SIG-M5 treated with dmso at 0.1 percent for 504 hours (cell line): ENCODE results near the gene EDAR.
A peak's percentile ranks its signal among the peaks of the same experiment; 100 is the strongest.

Experiments
- DNase-seq: peaks from one replicate; lab custom pipeline; 2025; ENCODE audit not compliant: unreplicated experiment; lab: John Stamatoyannopoulos, UW

The EDAR gene

DNA sequence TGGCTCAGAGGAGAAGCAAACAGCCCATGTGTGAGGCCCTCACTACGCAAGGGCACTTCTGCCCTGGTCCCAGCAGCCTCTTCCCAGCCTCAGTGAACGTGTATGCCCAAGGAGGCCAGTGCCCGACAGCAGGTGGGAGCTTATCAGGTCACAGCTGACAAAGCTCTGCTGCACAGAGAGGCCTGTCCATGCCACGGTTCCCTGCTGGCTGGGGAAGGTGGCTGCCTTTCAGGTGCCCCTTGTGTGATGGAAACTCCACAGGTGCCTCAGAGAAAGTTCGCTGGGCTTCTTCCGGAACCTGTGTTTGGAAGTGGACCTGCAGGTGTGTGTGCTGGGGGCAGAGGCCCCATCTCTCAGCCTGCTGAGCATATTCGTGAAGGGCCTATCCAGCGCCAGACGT lies 47.3 kb downstream of the EDAR start:
- no peak for DNase-seq

DNA sequence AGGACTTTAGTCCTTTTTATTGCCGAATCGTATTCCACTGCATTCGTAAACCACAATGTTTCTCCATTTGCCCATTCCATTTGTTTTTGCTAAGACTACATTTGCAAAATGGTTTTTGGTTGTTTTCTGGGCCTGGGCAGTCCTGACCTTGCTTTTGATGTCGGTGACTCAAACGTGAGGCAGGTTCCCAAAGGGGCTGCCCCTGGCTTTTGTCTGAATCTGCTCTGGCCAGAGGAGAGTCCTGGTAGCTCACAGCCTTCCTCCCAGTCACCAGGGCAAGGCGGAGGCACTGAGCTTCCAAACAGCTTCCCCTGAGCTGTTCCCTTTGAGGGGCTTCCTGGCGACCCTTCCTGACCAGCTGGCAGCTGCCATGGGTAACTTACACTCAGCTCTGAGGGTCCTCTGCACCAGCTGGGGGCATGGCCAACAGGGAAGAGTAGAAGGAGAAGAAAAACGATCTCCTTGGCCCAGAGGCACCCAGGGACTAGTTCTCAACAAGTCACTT lies 47.8 kb downstream of the EDAR start:
- no peak for DNase-seq

GRCh38 chr2:108940156-108940555 lies 48.9 kb downstream of the EDAR start:
- no peak for DNase-seq

- no peak for DNase-seq
Observed at GRCh38 chr2:108938077-108938710, 50.8 kb downstream of the EDAR start.

DNA sequence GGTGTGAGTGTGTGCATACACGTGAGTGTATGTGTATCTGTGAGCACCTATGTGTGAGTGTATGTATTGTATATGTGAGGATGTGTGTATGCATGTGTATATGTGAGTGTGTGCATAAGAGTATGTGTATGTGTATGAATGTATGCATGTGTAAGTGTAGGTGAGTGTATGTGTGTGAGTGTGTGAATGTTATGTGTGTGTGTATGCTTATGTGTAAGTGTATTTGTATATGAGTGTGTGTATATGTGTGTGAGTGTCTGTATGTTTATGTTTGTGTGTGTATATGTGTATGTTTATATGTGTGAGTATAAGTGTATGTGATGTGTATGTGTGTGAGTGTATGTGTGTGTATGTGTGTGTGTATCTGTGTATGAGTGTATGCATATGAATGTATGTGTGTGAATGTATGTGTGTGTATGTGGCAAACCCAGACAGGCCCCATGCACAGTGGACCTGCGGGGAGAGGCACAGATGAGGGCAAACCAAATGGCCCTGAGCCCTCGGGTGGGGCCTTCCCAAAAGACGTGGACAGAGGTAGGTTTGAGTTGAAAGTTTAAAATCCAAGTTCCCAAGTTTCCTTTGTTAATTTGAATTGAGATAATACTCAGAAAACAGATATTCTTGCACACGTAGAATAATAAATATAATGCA lies 51.5 kb downstream of the EDAR start:
- DNase-seq: no peak

DNA sequence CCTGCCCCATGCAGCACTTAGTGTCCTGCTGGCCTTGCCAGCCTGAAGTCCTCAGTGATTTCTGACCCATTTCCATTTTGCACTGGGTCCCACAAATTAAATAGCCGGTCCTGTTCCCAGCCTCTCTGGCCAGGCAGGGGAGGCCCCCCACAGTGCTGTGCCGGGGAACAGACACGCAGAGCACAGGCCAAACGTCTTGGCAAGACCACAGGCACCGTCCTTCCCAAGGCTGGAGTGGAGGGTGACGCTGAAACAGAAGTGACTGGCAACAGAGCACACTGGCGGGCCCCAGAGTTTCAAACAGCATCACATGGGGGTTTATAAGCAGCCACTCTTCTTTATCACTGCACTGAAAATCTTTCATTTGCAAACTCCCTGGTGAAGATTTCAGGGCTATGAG lies 52.2 kb downstream of the EDAR start:
- no peak for DNase-seq

- DNase-seq: no peak
Observed at GRCh38 chr2:108936076-108936864, 52.8 kb downstream of the EDAR start.

GRCh38 chr2:108935271-108935741 lies 53.7 kb downstream of the EDAR start:
- DNase-seq: no peak

GRCh38 chr2:108934583-108935245 lies 54.3 kb downstream of the EDAR start:
- DNase-seq: no peak

DNA sequence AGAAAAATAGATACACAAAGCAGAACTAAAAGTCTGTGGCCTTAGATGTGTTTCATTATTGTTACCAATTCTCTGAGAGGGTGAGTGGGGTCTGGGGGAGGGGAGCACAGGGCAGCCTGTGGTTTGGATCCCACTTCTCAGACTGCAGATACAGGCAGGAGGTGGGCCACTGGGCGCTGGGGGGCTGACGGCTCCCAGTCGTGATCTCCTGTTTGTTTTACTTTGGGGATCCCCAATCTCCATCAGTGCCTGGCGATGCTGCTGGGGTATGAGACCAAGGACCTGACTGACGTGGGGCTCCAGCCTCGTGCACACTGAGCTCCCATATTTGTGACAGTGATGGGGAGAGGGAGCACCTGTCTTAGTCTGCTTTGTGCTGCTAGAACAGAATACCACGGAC lies 54.9 kb downstream of the EDAR start:
- DNase-seq: no peak

- DNase-seq: no peak
Observed at GRCh38 chr2:108933691-108934117, 55.3 kb downstream of the EDAR start.

DNA sequence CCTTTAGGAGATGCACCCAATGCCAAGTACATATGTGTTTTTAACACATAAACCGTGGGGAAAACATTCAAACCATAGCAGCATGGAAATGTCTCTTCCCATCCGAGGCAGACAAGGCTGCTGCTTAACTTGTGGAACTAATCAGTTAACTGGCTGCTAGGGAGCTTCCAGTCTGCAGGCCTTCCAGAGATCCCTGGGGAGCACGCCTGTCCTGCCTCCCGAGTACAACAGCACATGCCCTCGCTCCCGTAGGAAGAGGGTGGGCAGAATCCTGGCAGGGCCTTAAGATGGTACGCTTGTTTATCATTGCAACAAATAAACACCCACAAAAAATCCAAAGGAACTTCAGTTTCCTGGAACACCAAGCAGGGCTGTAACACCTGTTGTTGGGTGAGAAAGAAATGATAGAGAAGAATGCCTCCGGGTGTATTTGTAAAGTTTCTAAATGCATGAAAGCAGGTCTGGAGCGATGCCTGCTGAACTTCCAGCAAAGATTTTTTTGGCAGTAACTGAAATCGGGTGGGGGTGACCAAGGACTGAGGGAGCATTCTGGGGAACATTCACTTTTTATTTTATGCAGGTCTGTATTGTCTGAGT lies 56.2 kb downstream of the EDAR start:
- DNase-seq: no peak

- DNase-seq: no peak
Observed at GRCh38 chr2:108931372-108931771, 57.6 kb downstream of the EDAR start.

DNA sequence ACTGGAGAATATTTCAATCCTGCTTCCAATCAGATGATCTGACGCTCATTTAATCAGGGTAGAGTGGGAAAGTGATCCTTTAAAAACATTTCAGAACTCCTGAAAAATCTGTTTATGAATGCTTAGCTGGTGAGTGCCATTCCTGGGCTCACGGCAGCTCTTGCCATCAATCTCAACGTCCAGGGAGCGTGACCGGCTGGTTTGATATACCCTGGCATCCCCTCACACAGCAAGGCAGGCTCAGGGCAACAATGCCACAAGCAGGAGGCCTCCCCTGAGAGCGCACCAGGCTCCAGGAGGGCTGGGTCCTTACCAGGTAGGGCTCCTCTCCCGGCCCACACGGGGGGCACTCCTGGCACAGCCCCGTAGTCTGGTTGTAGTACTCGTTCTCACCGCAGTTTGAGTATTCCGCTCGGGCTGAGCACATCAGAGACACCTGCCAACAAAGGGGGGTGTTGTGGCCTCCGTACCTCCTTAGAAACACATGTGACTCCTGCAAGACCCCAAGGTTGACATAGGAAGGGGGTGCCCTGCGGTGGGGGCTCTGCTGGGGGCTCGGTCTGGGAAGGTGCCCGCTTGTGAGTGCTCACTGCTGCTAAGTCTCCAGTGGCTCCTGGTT lies 59.1 kb downstream of the EDAR start:
- no peak for DNase-seq

GRCh38 chr2:108928660-108929377 lies 60.2 kb downstream of the EDAR start:
- DNase-seq: no peak

DNA sequence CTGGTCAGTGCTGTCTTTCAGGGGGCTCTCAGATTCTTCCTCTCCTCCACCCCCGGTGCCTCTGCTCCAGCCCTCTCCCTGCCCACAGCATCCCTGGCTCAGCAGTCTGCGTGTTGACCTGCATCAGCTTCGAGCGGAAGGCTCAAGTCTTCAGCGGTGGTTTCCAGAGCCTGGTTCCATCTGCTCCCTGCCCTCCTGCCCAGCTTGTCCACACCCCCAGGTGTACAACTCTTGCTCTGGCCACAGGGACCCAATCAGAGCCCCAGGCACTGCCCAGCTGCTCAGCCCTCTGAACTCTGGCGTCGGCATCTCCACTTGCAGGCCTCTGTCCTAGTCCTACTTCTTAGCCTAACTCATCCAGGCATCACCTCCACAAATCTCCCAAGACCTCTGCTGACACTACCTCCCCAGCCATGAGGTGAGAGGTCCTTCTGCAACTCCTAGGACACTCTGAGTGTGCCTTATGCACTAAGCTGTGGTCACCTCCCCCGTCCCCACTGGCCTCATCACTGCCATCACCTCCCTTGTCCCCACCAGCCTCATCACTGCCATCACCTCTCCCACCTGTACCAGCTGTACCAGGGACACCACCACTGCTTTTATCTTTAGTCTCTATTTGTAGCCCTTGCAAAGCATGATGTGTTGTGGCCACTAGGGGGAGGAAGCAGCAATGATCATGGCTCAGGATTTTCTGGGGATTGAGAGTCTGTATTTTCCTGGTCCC lies 60.9 kb downstream of the EDAR start:
- peak; percentile 51 for DNase-seq

DNA sequence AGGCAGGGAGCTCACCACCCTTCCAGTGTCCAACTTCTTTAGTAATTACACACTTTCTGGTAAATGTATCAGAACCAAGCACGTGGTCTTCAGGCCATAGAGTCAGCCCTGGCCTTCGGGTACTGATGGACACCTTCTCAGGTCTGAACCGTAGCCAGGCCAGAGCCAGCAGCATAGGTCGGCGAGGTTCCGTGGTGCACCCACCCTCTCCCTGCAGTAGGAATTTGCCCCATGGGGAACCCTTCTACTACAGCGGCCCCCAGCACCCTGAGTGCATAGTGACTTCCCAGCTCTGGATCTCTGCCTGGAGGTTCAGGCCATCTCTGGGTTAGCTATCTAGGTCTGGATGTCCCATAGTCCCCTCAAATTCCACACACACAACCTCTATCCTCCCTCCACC lies 61.6 kb downstream of the EDAR start:
- DNase-seq: no peak

GRCh38 chr2:108926561-108927380 lies 62.2 kb downstream of the EDAR start:
- DNase-seq: no peak
